RWPE1 (cell line): ENCODE data around the gene IARS1.
A peak's percentile ranks its signal among the peaks of the same experiment; 100 is the strongest.

Experiments
- CTCF ChIA-PET: fragments of 350-600 bp; sonication (Branson Sonifier 250); formaldehyde crosslinking; extraction: SDS; loops from one replicate; lab custom pipeline; 2021; lab: Yijun Ruan, JAX
- POLR2A ChIA-PET: fragments of 400-600 bp; formaldehyde crosslinking; extraction: SDS; loops from one replicate; lab custom pipeline; 2020; ENCODE audit warnings: antibody characterized with exemption; ENCODE audit not compliant: low non-redundant PET; lab: Yijun Ruan, JAX
- DNase-seq: peaks from one replicate; pipeline ENCODE4 v3.0.0; 2012; ENCODE audit warnings: low spot score
- H3K27ac ChIP-seq: fragments of 450-650 bp; 2 replicates; pipeline ENCODE4 v1.5.1; 2017
- CTCF ChIP-seq: fragments of 450-650 bp; conservative IDR thresholded peaks from 2 replicates; pipeline ENCODE4 v1.5.1; 2017; ENCODE audit warnings: low read depth, mild to moderate bottlenecking

The IARS1 gene

GRCh38 chr9:92278110-92278509 lies 15.4 kb downstream of the IARS1 start:
- no peak overlapping the region for H3K27ac ChIP-seq
- TF ChIP-seq CTCF, result no peak
- ChIA-PET POLR2A (interaction anchor here (0.6 to 0.9 kb wide), 2 partner anchors 14 to 220 kb away, joined by 3 to 5 read pairs; no protein-coding TSS in a partner anchor), CTCF (interaction anchor here (0.6 kb wide), 3 partner anchors 21 to 178 kb away, joined by 3 to 5 read pairs (median 4); no protein-coding TSS in a partner anchor)
- no peak for DNase-seq

- H3K27ac ChIP-seq, result no peak overlapping the region
- POLR2A ChIA-PET, result no interaction called here
- no peak for TF ChIP-seq CTCF
- CTCF ChIA-PET, result interaction anchor here (0.7 to 2.0 kb wide), 3 partner anchors 56 to 142 kb away, joined by 3 to 4 read pairs (median 4); no protein-coding TSS in a partner anchor
- no peak for DNase-seq
These were observed 17.0 kb downstream of the IARS1 start for GRCh38 chr9:92276331-92277032.

GRCh38 chr9:92275541-92275940 lies 18.0 kb downstream of the IARS1 start:
- H3K27ac ChIP-seq, result no peak overlapping the region
- TF ChIP-seq CTCF, result no peak
- DNase-seq, result peak; percentile 44
- CTCF ChIA-PET, result interaction anchor here (0.5 to 2.0 kb wide), 8 partner anchors 20 to 877 kb away, joined by 3 to 4 read pairs (median 3); no protein-coding TSS in a partner anchor
- POLR2A ChIA-PET, result no interaction called here

- ChIA-PET POLR2A (no interaction called here), CTCF (no interaction called here)
These were observed 23.0 kb downstream of the IARS1 start for GRCh38 chr9:92270511-92270910.

GRCh38 chr9:92266486-92266885 lies 27.0 kb downstream of the IARS1 start:
- DNase-seq, result no peak
- TF ChIP-seq CTCF, result no peak
- POLR2A ChIA-PET, result no interaction called here
- H3K27ac ChIP-seq, result no peak overlapping the region
- CTCF ChIA-PET, result no interaction called here

More at GRCh38 chr9:92270511-92270910, 23.0 kb downstream of the IARS1 start:
- no peak for TF ChIP-seq CTCF
- H3K27ac ChIP-seq, result no peak overlapping the region
- DNase-seq, result no peak

- ChIA-PET POLR2A (interaction anchor here (0.7 kb wide), 1 partner anchor 14 kb away, joined by 3 read pairs; no protein-coding TSS in a partner anchor), CTCF (interaction anchor here (1.0 kb wide), 1 partner anchor 17 kb away, joined by 6 read pairs; no protein-coding TSS in a partner anchor)
- DNase-seq, result no peak
- no peak for TF ChIP-seq CTCF
- H3K27ac ChIP-seq, result no peak overlapping the region
These were observed 28.3 kb downstream of the IARS1 start for GRCh38 chr9:92265154-92265553.
